ENCODE measurements around the gene CTRL. TPM values are rescaled to one million over a fixed set of nuclear protein-coding genes. Genes with fewer than 3 reads are reported as not detected.

CTRL gene
- total RNA-seq, 1 experiment from 2014 or later: 2.6 TPM

DNA sequence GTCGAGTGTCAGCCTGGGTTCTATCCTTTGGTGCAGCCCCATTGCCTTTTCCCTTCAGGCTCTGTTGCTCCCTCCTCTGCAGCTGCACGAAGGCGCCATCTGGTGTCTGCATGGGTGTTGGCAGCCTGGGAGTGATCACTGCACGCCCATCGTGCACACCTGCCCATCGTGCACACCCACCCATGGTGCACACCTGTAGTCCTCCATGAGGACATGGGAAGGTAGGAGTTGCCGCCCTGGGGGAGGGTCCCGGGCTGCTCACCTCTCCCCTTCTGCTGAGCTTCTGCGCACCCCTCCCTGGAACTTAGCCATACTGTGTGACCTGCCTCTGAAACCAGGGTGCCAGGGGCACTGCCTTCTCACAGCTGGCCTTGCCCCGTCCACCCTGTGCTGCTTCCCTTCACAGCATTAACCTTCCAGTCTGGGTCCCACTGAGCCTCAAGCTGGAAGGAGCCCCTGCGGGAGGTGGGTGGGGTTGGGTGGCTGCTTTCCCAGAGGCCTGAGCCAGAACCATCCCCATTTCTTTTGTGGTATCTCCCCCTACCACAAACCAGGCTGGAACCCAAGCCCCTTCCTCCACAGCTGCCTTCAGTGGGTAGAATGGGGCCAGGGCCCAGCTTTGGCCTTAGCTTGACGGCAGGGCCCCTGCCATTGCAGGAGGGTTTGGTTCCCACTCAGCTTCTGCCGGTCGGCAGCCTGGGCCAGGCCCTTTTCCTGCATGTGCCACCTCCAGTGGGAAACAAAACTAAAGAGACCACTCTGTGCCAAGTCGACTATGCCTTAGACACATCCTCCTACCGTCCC lies 2.9 kb downstream of the CTRL start:
- BruUV-seq (replicated peaks): no TSS peak
- DNase-seq: peak; percentile 86
- CTCF ChIA-PET: interaction anchor here (1.4 to 2.6 kb wide), 3 partner anchors 45 to 408 kb away, joined by 4 to 15 read pairs (median 5); no protein-coding TSS in a partner anchor
- no peak overlapping the region for H3K4me3 Mint-ChIP-seq (ENCODE audit: low read depth, unreplicated experiment)
- intact Hi-C loops (cut with micrococcal nuclease; ENCODE audit: unreplicated experiment): loop anchor here (1.0 to 5.0 kb wide), 3 partner anchors 112 to 406 kb away; no protein-coding TSS in a partner anchor
- no peaks in the 10 kb centered on the region for H3K4me1 Mint-ChIP-seq (ENCODE audit: low read depth, unreplicated experiment)
- TF ChIP-seq, protein P1, sequence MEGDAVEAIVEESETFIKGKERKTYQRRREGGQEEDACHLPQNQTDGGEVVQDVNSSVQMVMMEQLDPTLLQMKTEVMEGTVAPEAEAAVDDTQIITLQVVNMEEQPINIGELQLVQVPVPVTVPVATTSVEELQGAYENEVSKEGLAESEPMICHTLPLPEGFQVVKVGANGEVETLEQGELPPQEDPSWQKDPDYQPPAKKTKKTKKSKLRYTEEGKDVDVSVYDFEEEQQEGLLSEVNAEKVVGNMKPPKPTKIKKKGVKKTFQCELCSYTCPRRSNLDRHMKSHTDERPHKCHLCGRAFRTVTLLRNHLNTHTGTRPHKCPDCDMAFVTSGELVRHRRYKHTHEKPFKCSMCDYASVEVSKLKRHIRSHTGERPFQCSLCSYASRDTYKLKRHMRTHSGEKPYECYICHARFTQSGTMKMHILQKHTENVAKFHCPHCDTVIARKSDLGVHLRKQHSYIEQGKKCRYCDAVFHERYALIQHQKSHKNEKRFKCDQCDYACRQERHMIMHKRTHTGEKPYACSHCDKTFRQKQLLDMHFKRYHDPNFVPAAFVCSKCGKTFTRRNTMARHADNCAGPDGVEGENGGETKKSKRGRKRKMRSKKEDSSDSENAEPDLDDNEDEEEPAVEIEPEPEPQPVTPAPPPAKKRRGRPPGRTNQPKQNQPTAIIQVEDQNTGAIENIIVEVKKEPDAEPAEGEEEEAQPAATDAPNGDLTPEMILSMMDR (IDR thresholded peaks at IDR 0.05; ENCODE audit: unreplicated experiment): peak; percentile 83
- H3K9me3 Mint-ChIP-seq (ENCODE audit: low read depth, unreplicated experiment): no peaks in the 10 kb centered on the region
- no peak overlapping the region for H3K27ac Mint-ChIP-seq (ENCODE audit: unreplicated experiment)
- H3K36me3 Mint-ChIP-seq (ENCODE audit: insufficient read depth, unreplicated experiment): peaks cover 41% of the 10 kb centered on the region
- H3K27me3 Mint-ChIP-seq (ENCODE audit: unreplicated experiment): no peaks in the 10 kb centered on the region

DNA sequence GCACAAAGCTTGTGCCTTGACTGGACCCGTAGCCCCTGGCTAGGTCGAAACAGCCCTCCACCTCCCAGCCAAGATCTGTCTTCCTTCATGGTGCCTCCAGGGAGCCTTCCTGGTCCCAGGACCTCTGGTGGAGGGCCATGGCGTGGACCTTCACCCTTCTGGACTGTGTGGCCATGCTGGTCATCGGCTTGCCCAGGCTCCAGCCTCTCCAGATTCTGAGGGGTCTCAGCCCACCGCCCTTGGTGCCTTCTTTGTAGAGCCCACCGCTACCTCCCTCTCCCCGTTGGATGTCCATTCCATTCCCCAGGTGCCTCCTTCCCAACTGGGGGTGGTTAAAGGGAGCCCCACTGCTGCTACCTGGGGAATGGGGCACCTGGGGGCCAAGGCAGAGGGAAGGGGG lies 3.5 kb downstream of the CTRL start:
- H3K4me1 Mint-ChIP-seq (ENCODE audit: low read depth, unreplicated experiment): no peaks in the 10 kb centered on the region

DNA sequence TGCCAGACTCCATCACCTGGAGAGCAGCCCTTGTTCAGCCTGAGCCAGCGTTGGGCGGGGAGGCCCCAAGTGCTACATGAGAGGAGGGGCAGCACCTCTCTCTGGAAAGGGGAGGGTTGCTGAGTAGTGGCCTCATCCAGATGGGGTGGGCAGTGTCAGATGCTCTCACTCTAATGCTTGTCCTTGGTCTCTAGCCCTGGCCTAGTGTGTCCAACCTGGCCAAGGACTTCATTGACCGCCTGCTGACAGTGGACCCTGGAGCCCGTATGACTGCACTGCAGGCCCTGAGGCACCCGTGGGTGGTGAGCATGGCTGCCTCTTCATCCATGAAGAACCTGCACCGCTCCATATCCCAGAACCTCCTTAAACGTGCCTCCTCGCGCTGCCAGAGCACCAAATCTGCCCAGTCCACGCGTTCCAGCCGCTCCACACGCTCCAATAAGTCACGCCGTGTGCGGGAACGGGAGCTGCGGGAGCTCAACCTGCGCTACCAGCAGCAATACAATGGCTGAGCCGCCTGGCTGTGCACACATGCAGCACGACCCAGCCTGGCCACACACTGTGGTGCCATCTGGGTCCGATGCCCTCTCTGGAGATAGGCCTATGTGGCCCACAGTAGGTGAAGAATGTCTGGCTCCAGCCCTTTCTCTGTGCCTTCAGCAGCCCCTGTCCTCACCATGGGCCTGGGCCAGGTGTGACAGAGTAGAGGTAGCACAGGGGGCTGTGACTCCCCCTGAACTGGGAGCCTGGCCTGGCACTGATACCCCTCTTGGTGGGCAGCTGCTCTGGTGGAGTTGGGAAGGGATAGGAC lies 4.3 kb downstream of the CTRL start:
- TSS peak; percentile 20 for BruUV-seq (replicated peaks)
- intact Hi-C loops (cut with micrococcal nuclease; ENCODE audit: unreplicated experiment): loop anchor here (5.0 kb wide), 1 partner anchor 405 kb away; no protein-coding TSS in a partner anchor
- H3K27ac Mint-ChIP-seq (ENCODE audit: unreplicated experiment): no peak overlapping the region

More for the DNA sequence above, 3.5 kb downstream of the CTRL start:
- TF ChIP-seq, protein P1 (IDR thresholded peaks at IDR 0.05; ENCODE audit: unreplicated experiment): no peak
- DNase-seq: no peak
- CTCF ChIA-PET: interaction anchor here (1.4 to 2.6 kb wide), 3 partner anchors 45 to 407 kb away, joined by 4 to 15 read pairs (median 5); no protein-coding TSS in a partner anchor
- H3K27me3 Mint-ChIP-seq (ENCODE audit: unreplicated experiment): no peaks in the 10 kb centered on the region
- BruUV-seq (replicated peaks): no TSS peak
- H3K4me3 Mint-ChIP-seq (ENCODE audit: low read depth, unreplicated experiment): no peak overlapping the region
- no peak overlapping the region for H3K27ac Mint-ChIP-seq (ENCODE audit: unreplicated experiment)
- H3K36me3 Mint-ChIP-seq (ENCODE audit: insufficient read depth, unreplicated experiment): peaks cover 35% of the 10 kb centered on the region
- no peaks in the 10 kb centered on the region for H3K9me3 Mint-ChIP-seq (ENCODE audit: low read depth, unreplicated experiment)
- intact Hi-C loops (cut with micrococcal nuclease; ENCODE audit: unreplicated experiment): loop anchor here (1.0 to 5.0 kb wide), 3 partner anchors 112 to 406 kb away; no protein-coding TSS in a partner anchor

More for the DNA sequence above, 4.3 kb downstream of the CTRL start:
- Mint-ChIP-seq H3K9me3 (ENCODE audit: low read depth, unreplicated experiment) (no peaks in the 10 kb centered on the region), H3K4me3 (ENCODE audit: low read depth, unreplicated experiment) (no peak overlapping the region), H3K4me1 (ENCODE audit: low read depth, unreplicated experiment) (no peaks in the 10 kb centered on the region), H3K27me3 (ENCODE audit: unreplicated experiment) (no peaks in the 10 kb centered on the region), H3K36me3 (ENCODE audit: insufficient read depth, unreplicated experiment) (peaks cover 28% of the 10 kb centered on the region)
- TF ChIP-seq, protein P1 (IDR thresholded peaks at IDR 0.05; ENCODE audit: unreplicated experiment): no peak
- CTCF ChIA-PET: interaction anchor here (0.5 to 2.6 kb wide), 4 partner anchors 44 to 406 kb away, joined by 4 to 15 read pairs (median 5); no protein-coding TSS in a partner anchor
- no peak for DNase-seq

Data from Calu3 (cell line).